Measurements from ENCODE around the gene FBXO39.

DNA sequence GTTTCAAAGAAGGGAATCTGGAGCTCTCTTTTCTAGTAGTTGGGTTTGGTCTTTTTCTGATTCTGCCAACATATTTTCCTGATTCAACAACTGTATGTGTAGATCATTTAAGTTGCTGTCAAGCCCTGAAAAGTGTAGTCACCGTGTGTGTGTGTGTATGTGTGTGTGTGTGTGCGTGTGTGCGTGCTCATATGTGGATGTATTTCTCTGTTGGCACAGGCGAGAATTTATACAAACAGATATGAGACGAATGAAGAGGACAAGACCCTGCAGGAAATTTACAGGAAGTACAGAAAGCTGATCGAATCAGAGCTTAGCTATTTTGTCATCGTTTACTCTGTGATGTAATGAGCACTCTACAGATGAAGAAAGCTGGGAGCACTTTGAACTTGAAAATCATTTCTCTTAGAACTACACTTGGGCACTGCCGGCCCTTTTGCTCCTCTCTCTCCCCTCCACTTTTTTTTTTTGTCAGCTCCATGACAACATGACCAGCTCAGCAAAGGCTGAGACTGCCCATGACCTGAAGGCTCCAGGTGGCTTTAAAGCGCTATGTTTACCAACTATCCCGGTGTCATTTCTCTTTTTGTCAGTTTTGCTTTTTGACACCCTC, 11.2 kb downstream of the FBXO39 start:
- TF ChIP-seq, protein P1, sequence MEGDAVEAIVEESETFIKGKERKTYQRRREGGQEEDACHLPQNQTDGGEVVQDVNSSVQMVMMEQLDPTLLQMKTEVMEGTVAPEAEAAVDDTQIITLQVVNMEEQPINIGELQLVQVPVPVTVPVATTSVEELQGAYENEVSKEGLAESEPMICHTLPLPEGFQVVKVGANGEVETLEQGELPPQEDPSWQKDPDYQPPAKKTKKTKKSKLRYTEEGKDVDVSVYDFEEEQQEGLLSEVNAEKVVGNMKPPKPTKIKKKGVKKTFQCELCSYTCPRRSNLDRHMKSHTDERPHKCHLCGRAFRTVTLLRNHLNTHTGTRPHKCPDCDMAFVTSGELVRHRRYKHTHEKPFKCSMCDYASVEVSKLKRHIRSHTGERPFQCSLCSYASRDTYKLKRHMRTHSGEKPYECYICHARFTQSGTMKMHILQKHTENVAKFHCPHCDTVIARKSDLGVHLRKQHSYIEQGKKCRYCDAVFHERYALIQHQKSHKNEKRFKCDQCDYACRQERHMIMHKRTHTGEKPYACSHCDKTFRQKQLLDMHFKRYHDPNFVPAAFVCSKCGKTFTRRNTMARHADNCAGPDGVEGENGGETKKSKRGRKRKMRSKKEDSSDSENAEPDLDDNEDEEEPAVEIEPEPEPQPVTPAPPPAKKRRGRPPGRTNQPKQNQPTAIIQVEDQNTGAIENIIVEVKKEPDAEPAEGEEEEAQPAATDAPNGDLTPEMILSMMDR (IDR thresholded peaks at IDR 0.05): no peak
- TF ChIP-seq POLR2A (IDR thresholded peaks at IDR 0.05): no peak
